SKM-1 treated with dmso at 0.1 percent for 144 hours (cell line): ENCODE results near the gene RBM11.
"Not testable (repeated sequence)": the region's sequence is repeated elsewhere in the genome, so short reads cannot be mapped to it uniquely, and the experiment has no call there.

Experiments
- DNase-seq: peaks from one replicate; lab custom pipeline; 2025; ENCODE audit not compliant: unreplicated experiment; lab: John Stamatoyannopoulos, UW

Gene RBM11, protein sequence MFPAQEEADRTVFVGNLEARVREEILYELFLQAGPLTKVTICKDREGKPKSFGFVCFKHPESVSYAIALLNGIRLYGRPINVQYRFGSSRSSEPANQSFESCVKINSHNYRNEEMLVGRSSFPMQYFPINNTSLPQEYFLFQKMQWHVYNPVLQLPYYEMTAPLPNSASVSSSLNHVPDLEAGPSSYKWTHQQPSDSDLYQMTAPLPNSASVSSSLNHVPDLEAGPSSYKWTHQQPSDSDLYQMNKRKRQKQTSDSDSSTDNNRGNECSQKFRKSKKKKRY

GRCh38 chr21:14215971-14216641, at the start of gene RBM11:
Gene RBM11 (plus strand): TSS chr21:14216157. CDS start chr21:14216187, 30 bp downstream.
- peak; percentile 66 for DNase-seq

- DNase-seq: not testable (repeated sequence)
These were observed 49.3 kb upstream of the RBM11 start for GRCh38 chr21:14166463-14167223.

DNA sequence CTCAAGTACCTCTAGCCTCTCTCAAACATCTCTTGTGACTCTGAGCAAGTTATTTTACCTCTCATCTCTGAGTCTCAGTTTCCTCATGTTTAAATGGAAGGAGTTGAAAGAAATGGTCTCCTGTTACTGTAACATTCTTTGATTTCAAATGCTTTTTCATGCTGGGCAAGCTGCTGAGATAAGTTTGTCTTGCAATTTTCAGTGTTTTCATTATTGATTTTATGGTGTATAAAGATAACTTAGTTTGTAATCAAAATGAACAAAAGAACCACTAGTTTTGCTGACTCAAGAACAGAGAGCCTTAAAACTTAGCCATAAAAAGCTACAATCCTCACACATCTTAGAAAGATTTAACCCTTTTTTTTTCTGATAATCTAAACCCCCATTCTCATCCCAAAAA, 9.7 kb upstream of the RBM11 start:
- DNase-seq: no peak

- no peak for DNase-seq
These were observed 5.2 kb upstream of the RBM11 start, which contains the start of gene LIPI for GRCh38 chr21:14210738-14211137. Gene LIPI (minus strand): TSS chr21:14210955. CDS start chr21:14210845, 110 bp downstream.

DNA sequence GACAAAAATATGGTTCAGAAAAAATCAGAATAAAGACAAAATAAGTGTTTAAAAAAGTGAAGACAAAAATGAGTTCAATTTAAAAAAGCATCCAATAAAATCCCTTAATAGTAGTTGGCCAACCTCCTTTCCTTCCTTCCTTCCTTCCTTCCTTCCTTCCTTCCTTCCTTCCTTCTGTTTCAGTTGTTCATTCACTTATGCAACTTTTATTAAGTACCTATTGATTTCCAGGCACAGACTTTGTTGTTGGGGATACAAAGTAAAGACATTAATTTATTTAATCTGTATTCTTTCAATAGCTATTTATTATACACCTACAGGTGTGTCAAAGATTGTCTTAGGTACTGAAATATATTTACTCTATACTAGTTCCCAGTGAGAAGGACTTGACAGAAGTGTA, 2.8 kb upstream of the RBM11 start:
- no peak for DNase-seq

DNA sequence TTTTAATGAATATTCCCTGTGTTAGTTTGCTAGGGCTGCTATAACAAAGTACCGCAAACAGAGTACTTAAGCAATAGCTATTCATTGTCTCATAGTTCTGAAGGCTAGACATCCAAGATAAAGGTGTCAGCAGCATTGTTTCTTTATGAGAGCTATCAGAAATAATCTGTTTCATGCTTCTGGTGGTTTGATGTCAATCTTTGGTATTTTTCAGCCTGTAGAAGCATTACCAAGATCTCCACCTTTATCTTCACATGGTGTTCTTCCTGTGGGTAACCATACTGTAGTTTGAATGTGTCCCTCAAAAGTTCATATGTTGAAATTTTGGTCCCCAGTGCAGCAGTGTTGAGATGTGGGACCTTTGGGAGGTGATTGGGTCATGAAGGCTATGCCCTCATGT, 7.4 kb downstream of the RBM11 start:
- no peak for DNase-seq

DNA sequence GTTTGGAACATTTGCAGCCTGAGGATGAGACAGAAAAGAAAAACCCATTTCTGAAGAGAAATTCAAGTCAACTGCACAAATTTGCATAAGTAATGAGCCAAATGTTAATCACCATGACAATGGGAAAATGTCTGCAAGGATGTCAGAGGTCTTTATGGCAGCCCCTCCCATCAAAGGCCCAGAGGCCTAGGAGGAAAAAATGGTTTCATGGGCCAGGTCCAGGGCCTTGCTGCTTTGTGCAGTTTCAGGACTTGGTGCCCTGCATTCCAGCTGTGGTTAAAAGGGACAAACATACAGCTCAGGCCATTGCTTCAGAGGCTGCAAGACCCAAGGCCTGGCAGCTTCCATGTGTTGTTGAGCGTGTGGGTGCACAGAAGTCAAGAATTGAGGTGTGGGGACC, 13.4 kb downstream of the RBM11 start:
- no peak for DNase-seq

DNA sequence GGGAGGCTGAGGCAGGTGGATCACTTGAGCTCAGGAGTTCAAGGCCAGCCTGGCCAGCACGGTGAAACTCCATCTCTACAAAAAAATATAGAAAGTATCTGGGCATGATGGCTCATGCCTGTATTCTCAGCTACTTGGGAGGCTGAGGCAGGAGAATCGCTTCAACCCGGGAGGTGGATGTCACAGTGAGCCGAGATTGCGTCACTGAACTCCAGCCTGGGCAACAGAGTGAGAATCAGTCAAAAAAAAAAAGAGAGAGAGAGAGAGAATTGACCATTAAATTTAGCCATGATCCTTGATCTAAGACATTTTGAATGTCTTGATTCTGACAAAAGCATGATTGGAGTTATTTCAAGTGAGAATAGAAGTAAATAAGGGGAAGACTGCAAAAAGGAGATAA, 19.1 kb downstream of the RBM11 start:
- DNase-seq: no peak

- no peak for DNase-seq
These were observed 20.2 kb downstream of the RBM11 start for GRCh38 chr21:14236180-14236579.

GRCh38 chr21:14239281-14239680, 23.3 kb downstream of the RBM11 start:
- peak; percentile 2 for DNase-seq

DNA sequence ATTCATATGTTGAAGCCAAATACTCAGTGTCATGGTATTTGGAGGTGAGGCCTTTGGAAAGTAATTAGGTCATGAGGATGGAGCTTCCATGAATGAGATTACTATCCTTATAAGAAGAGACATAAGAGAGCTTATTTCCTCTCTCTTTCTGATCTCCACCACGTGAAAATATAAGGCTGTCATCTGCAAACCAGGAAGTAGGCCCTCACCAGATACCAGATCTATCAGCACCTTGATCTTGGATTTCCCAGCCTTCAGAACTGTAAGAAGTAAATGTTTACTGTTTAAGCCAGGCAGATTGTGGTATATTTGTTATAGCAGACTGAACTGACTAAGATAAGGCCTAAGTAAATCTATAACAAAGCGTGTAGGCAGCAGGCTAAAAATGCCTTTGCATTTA, 25.3 kb downstream of the RBM11 start:
- DNase-seq: peak; percentile 24

- DNase-seq: no peak
These were observed 27.5 kb downstream of the RBM11 start for GRCh38 chr21:14243461-14243860.

DNA sequence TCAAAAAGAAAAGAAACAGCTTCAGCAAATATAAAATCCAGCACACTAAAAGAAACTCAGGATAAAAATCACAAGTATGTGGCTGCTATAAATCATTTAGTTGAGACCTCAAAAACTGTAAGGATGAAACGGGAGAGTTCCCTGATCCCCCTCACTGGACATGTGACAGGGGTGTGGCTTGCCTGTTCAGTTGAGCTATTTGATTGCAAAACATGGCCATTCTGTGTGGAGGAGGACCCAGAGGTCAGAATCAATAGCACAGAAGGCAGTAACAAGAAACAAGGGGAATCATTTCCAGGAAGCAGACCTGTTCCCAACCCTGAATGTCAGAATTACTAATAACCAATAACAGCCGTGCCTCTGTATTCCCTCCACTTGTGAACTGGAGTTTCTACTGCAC, 27.9 kb downstream of the RBM11 start:
- no peak for DNase-seq

- no peak for DNase-seq
These were observed 29.0 kb downstream of the RBM11 start for GRCh38 chr21:14244911-14245310.

DNA sequence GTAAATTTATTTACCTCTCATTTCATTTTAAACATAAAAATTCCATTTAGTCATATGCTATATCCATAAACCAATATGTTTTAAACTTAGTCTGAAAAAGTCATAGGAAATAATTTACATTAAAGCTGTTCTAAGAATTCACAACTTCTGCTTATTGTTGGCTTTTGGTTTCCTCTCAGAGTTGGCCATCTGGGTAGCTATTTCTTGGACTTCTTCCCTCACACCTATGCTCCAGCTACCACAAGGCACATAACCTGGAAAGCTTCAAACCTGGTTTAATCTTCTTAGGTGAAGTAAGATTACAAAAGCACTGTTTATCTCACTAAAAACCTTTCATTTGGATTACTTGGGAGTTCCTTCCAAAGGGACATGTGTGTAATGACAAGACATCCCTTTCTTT, 29.8 kb downstream of the RBM11 start:
- no peak for DNase-seq

DNA sequence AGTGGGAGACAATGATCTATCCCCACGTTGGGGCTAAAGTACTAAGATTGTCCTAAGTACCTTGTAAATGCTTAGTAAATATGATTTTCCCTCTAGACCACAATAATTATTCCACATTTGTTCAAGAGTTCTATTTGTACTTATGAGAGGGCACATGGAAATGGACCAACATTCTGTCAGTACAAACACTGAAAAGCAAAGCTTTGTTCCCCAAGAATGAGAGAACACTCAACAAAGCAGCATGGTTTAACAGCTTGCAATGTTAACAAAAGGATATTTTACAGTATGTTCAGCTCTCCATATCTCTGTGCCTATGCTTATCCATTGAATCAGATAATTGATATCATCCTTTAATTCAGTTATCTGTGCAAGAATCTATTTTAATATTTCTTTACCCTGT, 35.4 kb downstream of the RBM11 start:
- no peak for DNase-seq

- DNase-seq: peak; percentile 61
These were observed 43.8 kb downstream of the RBM11 start for GRCh38 chr21:14259747-14260146.

GRCh38 chr21:14260174-14260764, 44.3 kb downstream of the RBM11 start:
- no peak for DNase-seq

DNA sequence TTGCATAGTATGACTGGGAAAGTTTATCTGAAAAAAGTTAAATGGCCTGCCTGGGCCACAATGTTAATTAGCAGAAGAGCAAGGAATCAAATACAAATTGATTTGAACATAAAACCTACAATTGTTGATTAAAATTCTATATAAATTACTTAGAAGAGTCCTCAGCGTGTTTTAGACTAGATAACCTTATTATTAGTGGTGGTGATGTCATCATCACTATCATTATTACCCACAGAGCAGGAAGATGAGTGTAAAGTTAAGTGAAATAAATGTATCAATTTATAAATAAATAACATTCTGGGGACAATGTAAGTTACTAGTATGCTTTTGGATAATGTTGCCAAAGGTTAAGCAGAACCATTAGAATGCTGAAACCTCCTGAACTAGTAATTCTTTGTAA, 46.1 kb downstream of the RBM11 start:
- DNase-seq: no peak

- DNase-seq: no peak
These were observed 47.9 kb downstream of the RBM11 start for GRCh38 chr21:14263879-14264278.

DNA sequence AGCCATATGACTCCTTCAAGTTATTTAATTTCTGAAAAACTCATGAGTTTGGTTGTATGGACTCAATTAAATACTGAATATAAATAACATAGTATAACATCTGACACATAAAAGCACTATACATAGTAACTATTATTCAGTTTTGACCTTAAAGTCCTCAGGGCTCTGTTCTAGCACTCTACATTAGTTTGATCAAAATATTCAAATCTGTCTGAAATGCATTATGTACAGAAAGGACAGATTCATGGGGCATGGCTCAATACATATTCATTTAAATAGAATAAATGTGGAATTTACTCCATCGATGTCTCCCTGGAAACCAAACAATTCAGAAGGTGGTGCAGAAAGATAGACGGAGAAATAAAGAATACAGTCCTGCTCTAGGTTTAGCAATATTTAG, 49.1 kb downstream of the RBM11 start:
- DNase-seq: no peak

DNA sequence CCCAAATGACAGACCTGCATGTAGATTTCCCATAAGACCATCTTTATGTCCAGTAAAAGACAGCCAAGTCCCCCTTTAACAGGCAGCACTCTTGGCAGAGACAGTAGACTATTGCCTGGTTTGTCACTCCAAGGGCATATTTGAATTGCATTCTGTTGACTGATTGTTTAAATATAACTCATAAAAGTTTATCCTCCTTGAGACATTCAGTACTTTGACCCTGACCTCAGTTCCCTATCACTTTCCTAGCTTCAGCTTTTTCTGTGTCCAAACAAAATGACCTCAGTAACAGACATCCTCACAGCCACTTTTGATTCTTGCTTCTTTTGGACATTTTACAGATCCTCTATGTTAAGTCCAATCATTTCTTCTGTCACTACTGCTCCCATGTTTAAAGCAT, 51.1 kb downstream of the RBM11 start:
- DNase-seq: no peak
